ENCODE data around the gene PIK3C2G. TPM values are rescaled to one million over a fixed set of nuclear protein-coding genes. Genes with fewer than 3 reads are reported as not detected.

Gene PIK3C2G
- polyA plus RNA-seq, 3 donors = not detected

DNA sequence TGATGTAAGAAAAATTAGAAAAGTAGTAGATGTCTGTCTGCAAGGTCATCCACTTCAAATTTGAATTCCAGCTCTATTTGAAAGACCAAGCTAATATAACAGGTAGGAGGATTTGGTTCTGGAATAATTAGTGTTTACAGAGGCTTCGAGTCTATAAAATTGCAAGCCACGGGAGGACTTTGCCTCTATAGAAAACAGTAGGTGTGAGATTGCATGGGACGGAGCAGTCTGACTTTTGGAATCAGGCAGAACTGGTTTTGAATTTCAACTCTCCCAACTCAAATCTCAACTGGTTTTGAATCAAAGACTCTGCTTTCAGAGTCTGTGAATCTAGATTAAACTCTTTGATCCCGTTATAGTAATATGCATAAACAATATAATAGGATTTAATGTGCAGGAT lies 82.4 kb downstream of the PIK3C2G start:
- no peaks in the 10 kb centered on the region for H4K20me1 ChIP-seq (ENCODE audit: insufficient read depth, low read length)
- no peaks in the 10 kb centered on the region for H3K4me1 Mint-ChIP-seq
- H3K27ac ChIP-seq (ENCODE audit: low read depth in 1 of 2, low read length in 2 of 2) = no peak overlapping the region
- TF ChIP-seq, protein P1, sequence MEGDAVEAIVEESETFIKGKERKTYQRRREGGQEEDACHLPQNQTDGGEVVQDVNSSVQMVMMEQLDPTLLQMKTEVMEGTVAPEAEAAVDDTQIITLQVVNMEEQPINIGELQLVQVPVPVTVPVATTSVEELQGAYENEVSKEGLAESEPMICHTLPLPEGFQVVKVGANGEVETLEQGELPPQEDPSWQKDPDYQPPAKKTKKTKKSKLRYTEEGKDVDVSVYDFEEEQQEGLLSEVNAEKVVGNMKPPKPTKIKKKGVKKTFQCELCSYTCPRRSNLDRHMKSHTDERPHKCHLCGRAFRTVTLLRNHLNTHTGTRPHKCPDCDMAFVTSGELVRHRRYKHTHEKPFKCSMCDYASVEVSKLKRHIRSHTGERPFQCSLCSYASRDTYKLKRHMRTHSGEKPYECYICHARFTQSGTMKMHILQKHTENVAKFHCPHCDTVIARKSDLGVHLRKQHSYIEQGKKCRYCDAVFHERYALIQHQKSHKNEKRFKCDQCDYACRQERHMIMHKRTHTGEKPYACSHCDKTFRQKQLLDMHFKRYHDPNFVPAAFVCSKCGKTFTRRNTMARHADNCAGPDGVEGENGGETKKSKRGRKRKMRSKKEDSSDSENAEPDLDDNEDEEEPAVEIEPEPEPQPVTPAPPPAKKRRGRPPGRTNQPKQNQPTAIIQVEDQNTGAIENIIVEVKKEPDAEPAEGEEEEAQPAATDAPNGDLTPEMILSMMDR (IDR thresholded peaks at IDR 0.05) = no peak
- no peak overlapping the region for H3K4me3 Mint-ChIP-seq
- H3K4me3 ChIP-seq (replicated peaks in 1 of 3; ENCODE audit: low read depth in 2 of 3, low read length in 3 of 3) = no peak overlapping the region
- no peaks in the 10 kb centered on the region for H3K79me2 ChIP-seq (ENCODE audit: insufficient read depth, low read length)
- H3K9me3 ChIP-seq (replicated peaks in 1 of 2; ENCODE audit: control insufficient read depth in 1 of 2, insufficient read depth in 1 of 2, low read length in 2 of 2) = no peaks in the 10 kb centered on the region
- H3K27me3 Mint-ChIP-seq (ENCODE audit: low read depth in 3 of 3) = no peaks in the 10 kb centered on the region
- no peak overlapping the region for H3K9ac ChIP-seq (ENCODE audit: insufficient read depth, low read length, poor library complexity, severe bottlenecking)
- DNase-seq = no peak
- no peak overlapping the region for H3K4me2 ChIP-seq (replicated peaks; ENCODE audit: extremely low read depth, low read length, poor library complexity, severe bottlenecking)
- no peaks in the 10 kb centered on the region for H3K27me3 ChIP-seq (ENCODE audit: control insufficient read depth in 2 of 2, insufficient read depth in 2 of 2, low read length in 2 of 2)
- no peaks in the 10 kb centered on the region for H3K36me3 ChIP-seq (replicated peaks in 1 of 2; ENCODE audit: control insufficient read depth in 1 of 2, insufficient read depth in 2 of 2, low read length in 2 of 2)
- peaks cover 0 to 2% (median 0%) of the 10 kb centered on the region in 7 donors for H3K9me3 Mint-ChIP-seq
- H3K4me1 ChIP-seq (ENCODE audit: control insufficient read depth in 1 of 2, insufficient read depth in 2 of 2, low read length in 2 of 2) = no peaks in the 10 kb centered on the region
- WGBS (ENCODE audit: insufficient coverage) = no CpG with 5 or more reads among the region's 4 CpGs
- no peak overlapping the region for H2AFZ ChIP-seq (ENCODE audit: insufficient read depth, low read depth, low read length, poor library complexity, severe bottlenecking)
- H3K27ac Mint-ChIP-seq = no peak overlapping the region
- intact Hi-C loops (cut with micrococcal nuclease) = no loop called here
- H3K36me3 Mint-ChIP-seq = no peaks in the 10 kb centered on the region

DNA sequence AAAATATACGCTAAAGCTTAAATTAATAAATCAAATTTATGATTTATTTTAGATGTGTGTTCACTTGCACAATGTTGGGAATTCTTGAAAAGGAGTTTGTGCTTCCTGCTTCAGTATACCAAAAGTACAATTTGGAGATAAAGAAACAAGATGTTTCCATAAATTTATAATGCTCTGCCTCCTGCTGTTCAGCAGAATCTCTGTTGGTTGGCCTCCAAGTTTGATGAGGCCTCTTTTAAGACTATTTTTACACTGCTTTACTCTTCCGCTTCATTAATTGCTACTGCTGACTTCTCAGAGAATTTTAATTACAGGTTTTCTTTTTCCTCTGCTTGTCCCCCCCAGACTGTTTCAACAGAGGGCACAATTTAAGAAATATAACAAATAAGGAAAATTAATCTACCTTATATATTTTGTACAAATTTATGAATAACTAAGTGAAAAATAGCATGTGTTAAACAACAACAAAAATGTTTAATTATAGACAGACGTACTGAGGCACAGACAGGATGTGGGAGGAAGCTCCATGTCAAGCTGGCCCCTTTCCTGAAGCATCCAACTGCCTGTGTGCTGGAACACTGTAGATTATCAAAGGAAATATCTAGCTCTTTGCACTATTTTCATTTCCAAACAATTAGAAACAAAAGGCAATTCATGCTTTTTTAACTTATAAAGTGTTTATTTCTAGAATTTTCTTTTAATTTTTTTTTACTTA lies 83.9 kb downstream of the PIK3C2G start:
- H3K27ac ChIP-seq (ENCODE audit: low read depth in 1 of 2, low read length in 2 of 2) = no peak overlapping the region
- H3K27ac Mint-ChIP-seq = no peak overlapping the region
- TF ChIP-seq, protein P1 (IDR thresholded peaks at IDR 0.05) = no peak

More for the DNA sequence above, 83.9 kb downstream of the PIK3C2G start:
- H3K36me3 ChIP-seq (replicated peaks in 1 of 2; ENCODE audit: control insufficient read depth in 1 of 2, insufficient read depth in 2 of 2, low read length in 2 of 2) = no peaks in the 10 kb centered on the region
- H3K4me3 Mint-ChIP-seq = no peak overlapping the region
- no peaks in the 10 kb centered on the region for H3K27me3 ChIP-seq (ENCODE audit: control insufficient read depth in 2 of 2, insufficient read depth in 2 of 2, low read length in 2 of 2)
- no peak overlapping the region for H2AFZ ChIP-seq (ENCODE audit: insufficient read depth, low read depth, low read length, poor library complexity, severe bottlenecking)
- H3K27me3 Mint-ChIP-seq (ENCODE audit: low read depth in 3 of 3) = no peaks in the 10 kb centered on the region
- H3K79me2 ChIP-seq (ENCODE audit: insufficient read depth, low read length) = no peaks in the 10 kb centered on the region
- H4K20me1 ChIP-seq (ENCODE audit: insufficient read depth, low read length) = no peaks in the 10 kb centered on the region
- H3K4me1 ChIP-seq (ENCODE audit: control insufficient read depth in 1 of 2, insufficient read depth in 2 of 2, low read length in 2 of 2) = no peaks in the 10 kb centered on the region
- H3K4me3 ChIP-seq (replicated peaks in 1 of 3; ENCODE audit: low read depth in 2 of 3, low read length in 3 of 3) = no peak overlapping the region
- peaks cover 0 to 4% (median 0%) of the 10 kb centered on the region in 7 donors for H3K9me3 Mint-ChIP-seq
- WGBS (ENCODE audit: insufficient coverage) = no CpG with 5 or more reads among the region's 3 CpGs
- intact Hi-C loops (cut with micrococcal nuclease) = no loop called here
- H3K36me3 Mint-ChIP-seq = no peaks in the 10 kb centered on the region
- no peak overlapping the region for H3K4me2 ChIP-seq (replicated peaks; ENCODE audit: extremely low read depth, low read length, poor library complexity, severe bottlenecking)
- H3K9ac ChIP-seq (ENCODE audit: insufficient read depth, low read length, poor library complexity, severe bottlenecking) = no peak overlapping the region
- DNase-seq = no peak
- H3K4me1 Mint-ChIP-seq = no peaks in the 10 kb centered on the region
- no peaks in the 10 kb centered on the region for H3K9me3 ChIP-seq (replicated peaks in 1 of 2; ENCODE audit: control insufficient read depth in 1 of 2, insufficient read depth in 1 of 2, low read length in 2 of 2)

Data from CD14-positive monocyte (primary cell).